IPS-18c (cell line): ENCODE results near the gene SLC38A6.

Source experiments
- H3K4me3 ChIP-seq: 2 replicates; pipeline ENCODE4 v1.7.0; 2013; ENCODE audit warnings: low read depth, mild to moderate bottlenecking, low read length, moderate library complexity; ENCODE audit not compliant: insufficient read depth
- H3K9me3 ChIP-seq: one replicate; pipeline ENCODE4 v1.6.1; 2013; ENCODE audit warnings: mild to moderate bottlenecking, low read length, moderate library complexity; ENCODE audit not compliant: control insufficient read depth, insufficient read depth

SLC38A6 gene

GRCh38 chr14:60971271-60971670 is 9.8 kb upstream of the SLC38A6 start:
- H3K9me3 ChIP-seq, result no peaks in the 10 kb centered on the region
- no peak overlapping the region for H3K4me3 ChIP-seq

GRCh38 chr14:60972295-60972694 is 8.8 kb upstream of the SLC38A6 start:
- Histone ChIP-seq H3K4me3 (no peak overlapping the region), H3K9me3 (no peaks in the 10 kb centered on the region)

DNA sequence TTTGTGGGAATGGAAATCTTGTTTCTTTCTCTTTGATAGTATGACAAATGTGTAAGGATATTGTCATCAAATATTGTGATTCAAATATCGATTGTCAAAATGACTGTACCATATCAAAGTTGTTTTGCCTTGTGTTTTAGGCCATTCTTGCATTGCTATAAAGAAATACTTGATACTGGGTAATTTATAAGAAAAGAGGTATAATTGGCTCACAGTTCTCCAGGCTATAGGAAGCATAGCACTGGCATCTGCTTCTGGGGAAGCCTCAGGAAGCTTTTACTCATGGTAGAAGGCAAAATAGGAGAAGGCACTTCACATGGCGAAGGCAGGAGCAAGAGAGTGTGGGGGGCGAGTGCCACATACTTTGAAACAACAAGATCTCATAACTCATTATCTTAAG is 8.0 kb upstream of the SLC38A6 start:
- Histone ChIP-seq H3K9me3 (no peaks in the 10 kb centered on the region), H3K4me3 (no peak overlapping the region)

- Histone ChIP-seq H3K9me3 (no peaks in the 10 kb centered on the region), H3K4me3 (no peak overlapping the region)
These were observed 6.9 kb upstream of the SLC38A6 start for GRCh38 chr14:60974090-60974651.

DNA sequence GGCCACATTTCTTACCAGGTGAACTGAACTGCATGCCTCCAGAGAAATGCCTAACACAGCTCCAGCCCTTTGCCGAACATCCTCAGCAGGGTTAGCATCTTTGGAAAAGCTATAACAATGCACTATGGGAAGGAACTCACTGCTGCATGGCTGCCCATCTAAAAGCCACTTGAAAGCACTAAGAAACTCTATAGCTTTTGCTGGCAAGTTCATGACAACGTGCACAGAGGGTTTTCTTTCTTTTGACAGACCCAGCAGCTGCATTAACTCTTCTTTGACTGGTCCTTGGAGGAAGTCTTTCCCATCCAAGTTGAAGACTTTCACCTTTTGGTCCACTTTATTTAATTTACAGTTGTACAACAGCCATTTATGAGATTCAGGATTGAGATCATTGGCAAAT is 5.5 kb upstream of the SLC38A6 start:
- no peak overlapping the region for H3K4me3 ChIP-seq
- H3K9me3 ChIP-seq, result no peaks in the 10 kb centered on the region

DNA sequence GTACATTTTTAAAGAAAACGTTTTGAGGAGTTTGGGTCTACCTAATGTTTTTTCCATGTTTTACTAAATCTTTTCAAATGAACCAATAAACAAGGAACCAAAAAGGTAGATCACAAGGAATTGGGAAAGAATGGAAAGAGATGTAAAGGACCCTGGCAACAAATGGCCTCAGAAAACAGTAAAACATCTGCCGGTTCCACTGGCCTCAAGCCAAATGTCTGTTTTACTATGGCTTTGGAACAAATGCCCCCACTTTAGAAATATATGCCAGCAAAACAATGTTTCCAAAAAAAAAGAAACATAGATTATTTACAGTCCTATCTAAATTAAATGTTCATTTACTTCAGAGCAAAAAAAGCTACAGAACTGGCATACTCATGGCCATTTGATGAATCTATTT is 3.2 kb upstream of the SLC38A6 start:
- H3K4me3 ChIP-seq, result no peak overlapping the region

GRCh38 chr14:60981633-60982455 is 799 bp downstream of the SLC38A6 start:
- Histone ChIP-seq H3K9me3 (no peaks in the 10 kb centered on the region), H3K4me3 (peak overlapping the region; percentile 87)

More for the DNA sequence above, 3.2 kb upstream of the SLC38A6 start:
- no peaks in the 10 kb centered on the region for H3K9me3 ChIP-seq

- Histone ChIP-seq H3K4me3 (no peak overlapping the region), H3K9me3 (no peaks in the 10 kb centered on the region)
These were observed 3.2 kb downstream of the SLC38A6 start for GRCh38 chr14:60984196-60984595.

- H3K4me3 ChIP-seq, result no peak overlapping the region
- H3K9me3 ChIP-seq, result no peaks in the 10 kb centered on the region
These were observed 5.5 kb downstream of the SLC38A6 start for GRCh38 chr14:60986500-60986899.

DNA sequence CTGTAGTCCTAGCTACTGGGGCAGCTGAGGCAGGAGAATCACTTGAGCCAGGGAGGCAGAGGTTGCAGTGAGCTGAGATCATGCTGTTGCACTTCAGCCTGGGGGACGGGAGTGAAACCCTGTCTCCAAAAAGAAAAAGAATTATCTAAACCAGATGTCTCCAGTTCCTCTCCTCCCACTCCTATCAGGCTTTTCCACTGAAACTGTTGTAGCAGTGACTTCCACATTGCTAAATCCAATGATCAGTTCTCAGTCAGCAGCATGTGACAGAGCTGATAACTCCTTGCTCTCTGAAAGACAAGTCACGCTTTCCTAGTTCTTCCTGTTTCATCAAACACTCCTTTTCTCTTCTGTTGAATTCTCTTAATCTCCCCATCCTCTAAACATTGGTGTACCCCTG is 8.6 kb downstream of the SLC38A6 start:
- H3K4me3 ChIP-seq, result no peak overlapping the region
- no peaks in the 10 kb centered on the region for H3K9me3 ChIP-seq

- Histone ChIP-seq H3K9me3 (no peaks in the 10 kb centered on the region), H3K4me3 (no peak overlapping the region)
These were observed 17.6 kb downstream of the SLC38A6 start for GRCh38 chr14:60998617-60999016.

DNA sequence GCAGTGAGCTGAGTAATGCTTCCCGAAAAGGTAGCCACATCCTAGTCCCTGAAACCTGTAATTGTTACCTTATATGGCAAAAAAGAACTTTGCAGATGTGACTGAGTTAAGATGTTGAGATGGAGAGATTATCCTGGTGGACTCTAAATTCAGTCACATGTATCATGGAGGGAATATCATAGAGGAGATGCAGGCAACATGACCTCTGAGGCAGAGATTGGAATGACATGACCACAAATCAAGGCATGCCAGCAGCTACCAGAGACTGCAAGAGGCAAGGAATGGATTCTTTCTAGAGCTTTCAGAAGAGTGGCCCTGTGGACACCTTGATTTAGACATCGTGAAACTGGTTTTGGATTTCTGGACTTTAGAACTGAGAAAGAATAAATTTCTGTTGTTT is 18.5 kb downstream of the SLC38A6 start:
- no peaks in the 10 kb centered on the region for H3K9me3 ChIP-seq

DNA sequence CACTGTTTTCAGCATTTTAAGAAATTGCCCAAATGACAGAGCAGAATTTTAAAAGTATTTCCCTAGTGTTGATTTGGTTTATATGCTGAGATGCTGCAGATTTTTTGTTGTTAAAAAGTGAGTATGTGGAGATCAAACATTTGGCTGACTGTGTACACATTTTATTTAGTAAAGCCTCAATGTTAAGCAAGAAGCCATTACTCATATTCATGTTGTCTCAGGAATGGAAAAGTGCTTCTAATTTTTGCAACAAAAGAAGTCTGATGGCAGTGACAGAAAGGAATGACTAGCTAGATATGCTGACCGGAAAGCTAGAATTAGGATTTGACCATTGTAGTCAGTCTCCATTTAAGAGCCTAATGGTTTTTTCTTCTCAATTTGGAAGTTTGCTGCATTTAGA is 22.5 kb downstream of the SLC38A6 start:
- H3K4me3 ChIP-seq, result no peak overlapping the region
- H3K9me3 ChIP-seq, result no peaks in the 10 kb centered on the region

More for the DNA sequence above, 18.5 kb downstream of the SLC38A6 start:
- H3K4me3 ChIP-seq, result no peak overlapping the region

GRCh38 chr14:61019537-61019936 is 38.5 kb downstream of the SLC38A6 start:
- Histone ChIP-seq H3K9me3 (peaks cover 5% of the 10 kb centered on the region), H3K4me3 (no peak overlapping the region)

- no peak overlapping the region for H3K4me3 ChIP-seq
- H3K9me3 ChIP-seq, result no peaks in the 10 kb centered on the region
These were observed 44.5 kb downstream of the SLC38A6 start for GRCh38 chr14:61025251-61026223.

DNA sequence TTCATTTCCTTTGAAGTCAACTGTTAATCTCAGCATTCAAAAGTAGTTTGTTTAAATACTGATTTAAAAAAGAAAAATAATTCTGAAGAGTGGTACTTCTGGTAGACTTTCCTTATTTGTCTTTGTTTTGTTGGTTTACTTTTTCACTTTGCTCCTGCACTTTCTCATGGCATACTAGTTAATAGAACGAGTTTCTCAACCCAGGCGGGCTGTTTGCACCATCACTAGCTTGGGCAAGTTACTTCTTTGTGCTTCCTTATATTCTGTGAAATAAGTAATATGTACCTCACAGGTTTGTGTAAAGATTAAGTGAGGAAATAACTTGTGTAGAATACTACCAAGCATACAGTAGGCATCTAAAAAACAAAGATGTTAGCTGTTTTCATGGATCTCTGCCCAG is 45.5 kb downstream of the SLC38A6 start:
- H3K4me3 ChIP-seq, result no peak overlapping the region
- H3K9me3 ChIP-seq, result no peaks in the 10 kb centered on the region

GRCh38 chr14:61031026-61031425 is 50.0 kb downstream of the SLC38A6 start:
- Histone ChIP-seq H3K4me3 (no peak overlapping the region), H3K9me3 (no peaks in the 10 kb centered on the region)

DNA sequence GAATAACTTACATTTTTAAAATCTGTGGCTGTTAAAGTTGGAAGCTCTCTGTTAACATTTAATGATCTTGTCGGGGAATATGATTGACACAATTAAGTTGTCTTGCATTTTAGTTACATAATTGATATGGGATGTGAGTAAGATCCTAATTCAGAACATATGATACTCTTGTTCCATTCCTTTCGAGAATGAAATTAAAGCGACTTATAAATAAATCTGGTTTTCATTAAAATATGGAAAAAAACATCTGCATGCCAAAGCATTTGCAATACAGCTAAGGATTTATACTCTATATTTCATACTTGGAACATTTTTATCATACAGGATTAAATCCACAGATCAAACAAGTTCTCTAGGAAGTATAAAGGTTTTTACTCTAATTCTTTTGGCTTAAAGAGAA is 52.0 kb downstream of the SLC38A6 start:
- Histone ChIP-seq H3K4me3 (no peak overlapping the region), H3K9me3 (no peaks in the 10 kb centered on the region)
